NT2/D1 (cell line): ENCODE measurements around the gene CPED1.

Experiments used
- YY1 ChIP-seq: IDR thresholded peaks from 2 replicates; pipeline ENCODE4 v1.6.1; 2011; ENCODE audit not compliant: insufficient read length, insufficient read depth
- ZNF274 ChIP-seq: IDR thresholded peaks from 2 replicates; pipeline ENCODE4 v1.6.1; 2011; ENCODE audit warnings: mild to moderate bottlenecking, low read depth, low read length

- TF ChIP-seq YY1 = no peak
- TF ChIP-seq ZNF274 = no peak
Observed at GRCh38 chr7:120985130-120985758, 3.3 kb upstream of the CPED1 start.
